ENCODE measurements around the gene ABCC4. TPM values are rescaled to one million over a fixed set of nuclear protein-coding genes. Genes with fewer than 3 reads are reported as not detected.

ABCC4 gene
- total RNA-seq, 1 experiment from 2014 or later, result 12.5 TPM

- Mint-ChIP-seq H3K36me3 (ENCODE audit: insufficient read depth, unreplicated experiment) (no peaks in the 10 kb centered on the region), H3K4me3 (ENCODE audit: low read depth, unreplicated experiment) (no peak overlapping the region), H3K27ac (ENCODE audit: unreplicated experiment) (no peak overlapping the region), H3K27me3 (ENCODE audit: unreplicated experiment) (no peaks in the 10 kb centered on the region), H3K9me3 (ENCODE audit: low read depth, unreplicated experiment) (no peaks in the 10 kb centered on the region), H3K4me1 (ENCODE audit: low read depth, unreplicated experiment) (no peaks in the 10 kb centered on the region)
- no TSS peak for BruUV-seq (replicated peaks)
- no peak for TF ChIP-seq CTCF (IDR thresholded peaks at IDR 0.05; ENCODE audit: unreplicated experiment)
- intact Hi-C loops (cut with micrococcal nuclease; ENCODE audit: unreplicated experiment), result no loop called here
- DNase-seq, result no peak
- CTCF ChIA-PET, result no interaction called here
Measured at GRCh38 chr13:95164830-95165229, 136.4 kb downstream of the ABCC4 start.

- no peak for TF ChIP-seq CTCF (IDR thresholded peaks at IDR 0.05; ENCODE audit: unreplicated experiment)
- H3K27ac Mint-ChIP-seq (ENCODE audit: unreplicated experiment), result no peak overlapping the region
- H3K4me3 Mint-ChIP-seq (ENCODE audit: low read depth, unreplicated experiment), result no peak overlapping the region
- no TSS peak for BruUV-seq (replicated peaks)
- H3K9me3 Mint-ChIP-seq (ENCODE audit: low read depth, unreplicated experiment), result no peaks in the 10 kb centered on the region
- intact Hi-C loops (cut with micrococcal nuclease; ENCODE audit: unreplicated experiment), result no loop called here
- no peaks in the 10 kb centered on the region for H3K27me3 Mint-ChIP-seq (ENCODE audit: unreplicated experiment)
- CTCF ChIA-PET, result interaction anchor here (0.6 kb wide), 1 partner anchor 392 kb away, joined by 14 read pairs; no protein-coding TSS in a partner anchor
- no peaks in the 10 kb centered on the region for H3K4me1 Mint-ChIP-seq (ENCODE audit: low read depth, unreplicated experiment)
- peak; percentile 2 for DNase-seq
- H3K36me3 Mint-ChIP-seq (ENCODE audit: insufficient read depth, unreplicated experiment), result no peaks in the 10 kb centered on the region
Measured at GRCh38 chr13:95160112-95160906, 140.9 kb downstream of the ABCC4 start.

GRCh38 chr13:95159458-95159857, 141.8 kb downstream of the ABCC4 start:
- CTCF ChIA-PET, result no interaction called here
- Mint-ChIP-seq H3K4me3 (ENCODE audit: low read depth, unreplicated experiment) (no peak overlapping the region), H3K4me1 (ENCODE audit: low read depth, unreplicated experiment) (no peaks in the 10 kb centered on the region), H3K9me3 (ENCODE audit: low read depth, unreplicated experiment) (no peaks in the 10 kb centered on the region), H3K27me3 (ENCODE audit: unreplicated experiment) (no peaks in the 10 kb centered on the region), H3K27ac (ENCODE audit: unreplicated experiment) (no peak overlapping the region), H3K36me3 (ENCODE audit: insufficient read depth, unreplicated experiment) (no peaks in the 10 kb centered on the region)
- intact Hi-C loops (cut with micrococcal nuclease; ENCODE audit: unreplicated experiment), result no loop called here
- BruUV-seq (replicated peaks), result no TSS peak
- no peak for TF ChIP-seq CTCF (IDR thresholded peaks at IDR 0.05; ENCODE audit: unreplicated experiment)
- DNase-seq, result no peak

- BruUV-seq (replicated peaks), result no TSS peak
- Mint-ChIP-seq H3K4me1 (ENCODE audit: low read depth, unreplicated experiment) (no peaks in the 10 kb centered on the region), H3K9me3 (ENCODE audit: low read depth, unreplicated experiment) (peaks cover 1% of the 10 kb centered on the region), H3K27me3 (ENCODE audit: unreplicated experiment) (no peaks in the 10 kb centered on the region), H3K27ac (ENCODE audit: unreplicated experiment) (no peak overlapping the region), H3K4me3 (ENCODE audit: low read depth, unreplicated experiment) (no peak overlapping the region), H3K36me3 (ENCODE audit: insufficient read depth, unreplicated experiment) (no peaks in the 10 kb centered on the region)
- TF ChIP-seq CTCF (IDR thresholded peaks at IDR 0.05; ENCODE audit: unreplicated experiment), result no peak
- CTCF ChIA-PET, result interaction anchor here (1.2 kb wide), 1 partner anchor 497 kb away, joined by 3 read pairs; no protein-coding TSS in a partner anchor
- DNase-seq, result no peak
- intact Hi-C loops (cut with micrococcal nuclease; ENCODE audit: unreplicated experiment), result no loop called here
Measured at GRCh38 chr13:95156208-95156607, 145.0 kb downstream of the ABCC4 start.
